Mammary microvascular endothelial cell (primary cell): ENCODE measurements around the gene STOML3. TPM values are rescaled to one million over a fixed set of nuclear protein-coding genes. Genes with fewer than 3 reads are reported as not detected.

Source experiments
- total RNA-seq: library from RNA; depleted of rRNA; stranded (reverse); fragments of >200 nt; gene quantifications from 2 replicates; pipeline ENCODE4 v1.2.3, GENCODE V29; 2015

STOML3 gene, protein sequence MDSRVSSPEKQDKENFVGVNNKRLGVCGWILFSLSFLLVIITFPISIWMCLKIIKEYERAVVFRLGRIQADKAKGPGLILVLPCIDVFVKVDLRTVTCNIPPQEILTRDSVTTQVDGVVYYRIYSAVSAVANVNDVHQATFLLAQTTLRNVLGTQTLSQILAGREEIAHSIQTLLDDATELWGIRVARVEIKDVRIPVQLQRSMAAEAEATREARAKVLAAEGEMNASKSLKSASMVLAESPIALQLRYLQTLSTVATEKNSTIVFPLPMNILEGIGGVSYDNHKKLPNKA
- total RNA-seq: not detected in 2 replicates

DNA sequence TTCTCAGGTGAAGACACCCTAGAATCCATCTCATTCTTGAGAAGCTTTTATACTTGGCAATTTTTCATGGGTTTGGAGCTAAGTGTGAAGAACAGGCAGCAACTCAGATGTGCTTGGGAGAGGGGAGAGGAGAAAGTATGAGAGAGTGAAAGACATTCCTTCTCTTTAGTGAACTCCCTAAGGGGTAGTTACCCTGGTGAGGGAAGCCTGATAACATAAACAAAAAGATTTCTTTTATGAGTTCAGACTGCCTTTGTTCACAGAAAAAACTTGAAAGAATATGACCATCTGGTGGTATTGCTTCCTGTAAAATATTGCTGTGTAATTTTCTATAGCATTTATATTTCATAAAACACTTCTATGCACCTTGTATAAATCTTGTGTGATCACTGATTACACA lies at the start of gene STOML3:
Gene STOML3 (minus strand): TSS at position 139 of the 400 bp plus-strand sequence. CDS start 110 bp downstream, at position 29.

DNA sequence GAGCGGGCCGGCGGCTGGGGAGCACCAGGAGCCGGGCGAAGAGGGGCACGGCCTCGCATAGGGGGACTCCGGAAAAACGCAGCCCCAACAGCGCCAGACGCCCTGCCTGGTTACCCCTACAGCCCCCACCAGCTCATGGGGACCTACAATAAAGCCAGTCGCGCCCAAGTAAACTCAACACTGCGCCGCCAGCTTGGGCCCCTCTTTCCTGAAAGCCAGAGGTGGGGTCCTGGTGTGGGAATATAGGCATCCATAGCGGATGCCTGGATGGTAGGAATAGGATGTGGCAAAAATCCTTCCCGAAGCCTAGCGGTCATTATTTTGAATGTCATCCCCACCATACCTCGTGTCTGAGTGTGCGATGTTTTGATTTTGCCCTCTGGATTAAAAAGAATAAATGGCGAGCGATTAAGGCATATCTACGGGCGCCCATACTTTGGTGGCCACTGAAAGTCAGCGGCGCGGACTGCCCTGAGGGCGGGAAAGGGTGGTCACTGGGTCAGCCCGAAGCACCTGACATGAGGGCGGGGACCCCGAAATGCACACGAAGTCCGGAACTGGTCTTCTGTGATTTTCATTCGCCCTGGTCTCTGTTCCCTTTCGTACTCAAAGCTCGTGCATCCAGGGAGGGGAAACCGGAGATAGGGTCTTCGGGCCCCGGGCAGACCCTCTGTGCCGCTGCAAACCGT lies 47.4 kb upstream of the STOML3 start, which contains the start of the genes NHLRC3 and PROSER1:
Gene NHLRC3 (plus strand): TSS at position 577 of the 689 bp plus-strand sequence. CDS start 184 bp downstream, outside the sequence.
Gene PROSER1 (minus strand): TSS at position 210 of the 689 bp plus-strand sequence. CDS start 847 bp downstream, outside the sequence.

Other genes starting within 250 kb of the STOML3 start
- gene PROSER1, start 47.3 kb upstream of the STOML3 start, total RNA-seq: 14.1 and 14.5 TPM in 2 replicates
- gene NHLRC3, start 47.6 kb upstream of the STOML3 start, total RNA-seq: 5.7 and 7.5 TPM in 2 replicates